Left lung (tissue), 10 donors: ENCODE data around the gene PREX1. TPM values are rescaled to one million over a fixed set of nuclear protein-coding genes. Genes with fewer than 3 reads are reported as not detected.

Experiments used
- ATAC-seq: fragments of 200-7000 bp; cut with Tn5 transposase; one replicate; pipeline ENCODE4 v1.9.1; 2020; ENCODE audit warnings: moderate library complexity
- DNase-seq, 4 donors: peaks; one replicate each; pipeline ENCODE4 v3.0.0-alpha.2; 2013 to 2020
- H3K27ac ChIP-seq, 2 donors: fragments of 200-600 bp; sonication (generic) in 1 of 2; one replicate each; pipeline versions ENCODE4 v1.5.0 to v1.8.0; 2020 to 2021
- H3K27me3 ChIP-seq, 2 donors: fragments of 200-600 bp; sonication (generic) in 1 of 2; one replicate each; pipeline versions ENCODE4 v1.5.0 to v1.8.0; 2020 to 2021
- H3K36me3 ChIP-seq, 2 donors: fragments of 200-600 bp; sonication (generic) in 1 of 2; one replicate each; pipeline versions ENCODE4 v1.5.0 to v1.8.0; 2020 to 2021
- H3K4me1 ChIP-seq, 2 donors: fragments of 200-600 bp; one replicate each; pipeline ENCODE4 v1.8.0; 2021
- H3K4me3 ChIP-seq, 2 donors: fragments of 200-600 bp; sonication (generic) in 1 of 2; one replicate each; pipeline versions ENCODE4 v1.5.0 to v1.8.0; 2020 to 2021; ENCODE audit warnings: mild to moderate bottlenecking in 1 of 2
- H3K9me3 ChIP-seq, 2 donors: fragments of 200-600 bp; sonication (generic) in 1 of 2; one replicate each; pipeline versions ENCODE4 v1.5.0 to v1.8.0; 2020 to 2021
- intact Hi-C, 2 donors: fragments of 100-400 bp; cut with DNase I; formaldehyde crosslinking; loops; one replicate each; pipeline versions ENCODE4 v1.11.2 to v1.14.2; 2022
- polyA plus RNA-seq, 6 donors: library from polyadenylated mRNA; unstranded; fragments of 120-200 nt; gene quantifications; one replicate each; pipeline ENCODE4 v1.2.1, GENCODE V29; 2013; ENCODE audit not compliant: insufficient read length in 6 of 6
- total RNA-seq, 2 donors: library from RNA; stranded (reverse); fragmentation: NEBNext Ultra II Directional; extraction: Animal tissue kit (Norgen Biotek cat#: 25700); gene quantifications; one replicate each; pipeline ENCODE4 v1.2.1, GENCODE V29; 2021
- TF ChIP-seq, protein P1 (sequence below), 2 donors: fragments of 200-600 bp; sonication (generic) in 1 of 2; IDR thresholded peaks; one replicate each; pipeline versions ENCODE4 v1.5.0 to v1.8.0; 2021; ENCODE audit warnings: antibody characterized with exemption in 2 of 2
- donor health status: DM: no; HTN: yes; CAD: no.
- donor health status: DM: no; HTN: no; CAD: no.

The PREX1 gene
- total and polyA plus RNA-seq, 8 donors, result 20.3 to 111 (median 26.1) TPM

DNA sequence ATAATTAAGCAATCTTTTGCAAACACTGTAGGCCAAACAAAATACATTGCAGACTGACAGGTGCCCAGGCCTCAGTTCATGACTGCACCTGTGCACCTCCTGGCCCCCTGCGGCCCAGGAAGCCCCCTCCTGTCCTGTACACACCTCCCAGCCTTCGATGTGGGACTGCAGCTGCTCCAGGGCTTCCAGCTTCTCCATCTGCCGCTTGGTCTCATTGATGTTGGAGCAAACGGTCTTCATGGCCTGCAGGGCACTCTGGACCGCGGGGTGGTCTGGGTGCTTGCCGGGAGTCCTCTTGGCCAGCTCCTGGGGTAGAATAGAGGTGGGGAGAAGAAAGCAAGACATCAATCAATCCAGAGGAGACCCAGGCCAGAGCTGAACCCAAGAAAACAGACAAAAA lies 119.7 kb downstream of the PREX1 start:
- peaks cover 0 to 46% of the 10 kb centered on the region in 2 donors for H3K36me3 ChIP-seq
- TF ChIP-seq, protein P1, sequence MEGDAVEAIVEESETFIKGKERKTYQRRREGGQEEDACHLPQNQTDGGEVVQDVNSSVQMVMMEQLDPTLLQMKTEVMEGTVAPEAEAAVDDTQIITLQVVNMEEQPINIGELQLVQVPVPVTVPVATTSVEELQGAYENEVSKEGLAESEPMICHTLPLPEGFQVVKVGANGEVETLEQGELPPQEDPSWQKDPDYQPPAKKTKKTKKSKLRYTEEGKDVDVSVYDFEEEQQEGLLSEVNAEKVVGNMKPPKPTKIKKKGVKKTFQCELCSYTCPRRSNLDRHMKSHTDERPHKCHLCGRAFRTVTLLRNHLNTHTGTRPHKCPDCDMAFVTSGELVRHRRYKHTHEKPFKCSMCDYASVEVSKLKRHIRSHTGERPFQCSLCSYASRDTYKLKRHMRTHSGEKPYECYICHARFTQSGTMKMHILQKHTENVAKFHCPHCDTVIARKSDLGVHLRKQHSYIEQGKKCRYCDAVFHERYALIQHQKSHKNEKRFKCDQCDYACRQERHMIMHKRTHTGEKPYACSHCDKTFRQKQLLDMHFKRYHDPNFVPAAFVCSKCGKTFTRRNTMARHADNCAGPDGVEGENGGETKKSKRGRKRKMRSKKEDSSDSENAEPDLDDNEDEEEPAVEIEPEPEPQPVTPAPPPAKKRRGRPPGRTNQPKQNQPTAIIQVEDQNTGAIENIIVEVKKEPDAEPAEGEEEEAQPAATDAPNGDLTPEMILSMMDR (IDR thresholded peaks at IDR 0.05), result no peak
- no peaks in the 10 kb centered on the region for H3K9me3 ChIP-seq
- no peak overlapping the region for H3K27ac ChIP-seq
- DNase-seq (no peak), ATAC-seq (no peak)
- H3K27me3 ChIP-seq, result no peaks in the 10 kb centered on the region
- H3K4me3 ChIP-seq, result no peak overlapping the region
- peaks cover 0 to 96% of the 10 kb centered on the region in 2 donors for H3K4me1 ChIP-seq
- intact Hi-C loops, result no loop called here

DNA sequence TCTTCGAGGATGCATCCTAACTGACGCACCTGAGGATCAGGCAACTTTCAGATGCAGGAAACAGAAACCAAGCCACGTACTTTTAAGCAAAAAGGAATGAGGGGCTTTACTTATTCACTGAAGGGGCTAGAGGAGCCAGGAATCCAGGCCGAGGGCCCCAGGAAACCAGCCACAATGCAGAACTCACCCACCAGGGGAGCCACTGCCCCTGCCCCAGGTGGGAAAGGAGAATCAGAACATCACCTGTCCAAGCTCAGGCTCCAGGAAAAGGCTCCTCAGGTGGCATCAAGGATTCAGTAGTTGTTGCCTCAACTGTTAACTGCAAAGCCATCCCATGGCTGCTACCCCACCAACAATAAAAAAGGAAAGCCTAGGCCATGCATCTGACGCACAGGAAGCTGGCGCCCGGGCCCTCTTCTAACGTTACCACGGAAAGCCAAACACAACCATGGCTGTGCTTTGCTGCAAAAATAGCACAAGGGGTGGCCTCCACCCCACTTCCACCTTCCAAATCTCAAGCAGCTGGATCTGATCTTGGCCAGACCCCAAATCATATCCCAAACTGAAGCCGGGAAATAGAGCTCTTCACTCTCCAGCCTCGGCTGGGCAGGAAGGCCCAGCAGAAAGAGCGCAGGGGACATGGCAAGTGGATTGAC lies 121.0 kb downstream of the PREX1 start:
- Histone ChIP-seq H3K27ac (peak overlapping the region in 1 of 2 donors; percentile 56), H3K36me3 (peaks cover 0 to 56% of the 10 kb centered on the region in 2 donors), H3K27me3 (no peaks in the 10 kb centered on the region), H3K4me3 (no peak overlapping the region), H3K4me1 (peaks cover 0 to 92% of the 10 kb centered on the region in 2 donors), H3K9me3 (no peaks in the 10 kb centered on the region)
- DNase-seq, result peak in 2 of 4 donors; percentile 16 to 57
- TF ChIP-seq, protein P1 (IDR thresholded peaks at IDR 0.05), result no peak
- intact Hi-C loops, result no loop called here
- ATAC-seq, result no peak

DNA sequence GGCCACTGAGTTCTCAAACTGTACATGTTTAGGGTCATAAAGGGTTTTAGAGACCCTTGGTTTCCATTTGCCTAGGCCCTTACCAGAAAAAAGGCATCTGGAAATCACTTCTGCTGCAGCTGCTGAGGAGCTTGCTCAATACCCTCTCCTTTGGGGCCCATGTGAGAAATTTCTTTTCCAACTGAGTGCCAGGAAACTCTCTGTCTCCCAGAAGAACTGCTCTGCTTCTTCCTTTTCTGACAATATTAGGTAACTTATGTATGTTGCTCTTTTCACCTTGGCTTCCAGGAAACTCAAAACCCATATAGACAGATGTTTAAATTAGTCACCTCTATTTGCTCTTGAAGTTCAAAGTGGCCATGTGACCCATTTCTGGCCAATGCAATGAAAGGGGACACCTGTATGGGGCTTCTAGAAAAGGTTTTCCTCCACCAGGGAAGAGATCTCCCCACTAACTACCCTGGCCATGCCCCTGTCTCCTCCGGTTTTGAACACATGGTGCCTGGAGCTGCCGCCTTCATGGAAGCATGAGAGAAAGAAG lies 121.6 kb downstream of the PREX1 start:
- H3K4me3 ChIP-seq, result no peak overlapping the region
- H3K9me3 ChIP-seq, result no peaks in the 10 kb centered on the region
- H3K4me1 ChIP-seq, result peaks cover 0 to 87% of the 10 kb centered on the region in 2 donors
- TF ChIP-seq, protein P1 (IDR thresholded peaks at IDR 0.05), result no peak
- H3K27me3 ChIP-seq, result no peaks in the 10 kb centered on the region
- DNase-seq, result peak in 1 of 4 donors; percentile 17
- intact Hi-C loops, result no loop called here
- peaks cover 0 to 63% of the 10 kb centered on the region in 2 donors for H3K36me3 ChIP-seq
- peak overlapping the region in 1 of 2 donors; percentile 56 for H3K27ac ChIP-seq
- ATAC-seq, result no peak

DNA sequence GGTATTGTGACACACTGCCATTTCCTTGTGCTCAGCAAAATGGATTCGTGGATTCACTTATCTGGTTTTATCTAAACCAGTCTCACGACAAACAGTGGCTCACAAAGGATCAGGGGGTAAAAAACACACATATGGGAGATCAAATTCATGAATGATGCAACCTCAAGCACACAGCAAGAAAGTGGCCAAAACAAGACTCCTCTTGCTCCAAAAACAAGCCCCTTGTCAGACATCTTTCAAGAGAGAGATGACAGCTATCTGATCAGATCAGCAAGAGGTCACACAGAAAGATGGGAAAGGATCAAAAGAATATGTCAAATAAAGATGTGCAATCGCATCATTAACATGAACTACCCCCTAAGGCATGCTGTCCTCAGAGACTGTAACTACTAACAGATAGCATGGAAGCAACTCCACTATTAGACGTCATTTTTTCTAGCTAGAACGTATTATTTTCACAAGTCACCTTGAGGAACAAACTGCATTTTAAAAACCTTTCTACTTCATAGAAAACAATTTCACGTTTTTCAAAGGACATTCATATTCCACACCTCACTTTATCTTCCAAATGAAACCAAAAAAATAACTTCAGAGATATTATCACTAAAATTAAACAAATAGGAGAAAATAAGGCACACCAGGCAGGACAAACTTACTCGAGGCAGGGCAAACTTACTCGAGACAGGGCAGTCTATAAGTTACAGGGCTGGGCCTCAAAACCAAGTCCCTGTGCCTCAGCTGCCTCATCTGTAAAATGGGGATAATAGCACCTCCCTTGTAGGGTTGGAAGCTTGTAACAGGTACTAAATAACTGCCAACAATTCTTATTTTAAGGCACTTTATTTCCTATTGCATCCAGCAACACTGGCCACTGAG lies 122.3 kb downstream of the PREX1 start:
- no peak for DNase-seq
- intact Hi-C loops, result no loop called here
- Histone ChIP-seq H3K9me3 (no peaks in the 10 kb centered on the region), H3K4me1 (peaks cover 0 to 79% of the 10 kb centered on the region in 2 donors), H3K4me3 (no peak overlapping the region), H3K27me3 (no peaks in the 10 kb centered on the region), H3K36me3 (peaks cover 0 to 70% of the 10 kb centered on the region in 2 donors), H3K27ac (peak overlapping the region in 1 of 2 donors; percentile 56)
- TF ChIP-seq, protein P1 (IDR thresholded peaks at IDR 0.05), result no peak
- ATAC-seq, result no peak

DNA sequence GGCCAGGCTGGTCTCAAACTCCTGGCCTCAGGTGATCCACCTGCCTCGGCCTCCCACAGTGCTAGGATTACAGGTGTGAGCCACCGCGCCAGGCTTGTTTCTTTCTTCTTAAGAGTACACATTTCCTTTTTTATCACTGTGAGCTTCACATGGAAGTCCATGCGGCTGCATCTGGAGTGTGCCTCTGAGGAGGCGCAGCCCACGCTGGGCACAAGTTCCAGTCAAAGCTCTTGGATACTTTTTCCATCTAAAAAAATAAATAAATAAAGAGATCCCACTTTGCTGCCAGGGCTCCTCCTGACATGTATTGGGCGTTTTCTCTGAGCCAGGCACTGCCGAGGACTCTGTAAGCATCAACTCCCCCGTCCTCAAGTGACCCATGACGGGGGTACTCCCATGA lies 123.0 kb downstream of the PREX1 start:
- Histone ChIP-seq H3K36me3 (peaks cover 0 to 77% of the 10 kb centered on the region in 2 donors), H3K9me3 (no peaks in the 10 kb centered on the region), H3K4me3 (no peak overlapping the region), H3K27ac (peak overlapping the region in 1 of 2 donors; percentile 56), H3K27me3 (no peaks in the 10 kb centered on the region), H3K4me1 (peaks cover 0 to 72% of the 10 kb centered on the region in 2 donors)
- DNase-seq (peak in 1 of 4 donors; percentile 18), ATAC-seq (no peak)
- intact Hi-C loops, result no loop called here
- TF ChIP-seq, protein P1 (IDR thresholded peaks at IDR 0.05), result no peak
